Endothelial cell (in vitro differentiated cells): ENCODE measurements around the gene ITGAD. TPM values are rescaled to one million over a fixed set of nuclear protein-coding genes. Genes with fewer than 3 reads are reported as not detected.

Source experiments
- DNase-seq: peaks from one replicate; pipeline ENCODE4 v3.0.0; 2021; ENCODE audit warnings: low spot score
- H3K27ac Mint-ChIP-seq: one replicate; pipeline ENCODE4 v1.8.0; 2021; ENCODE audit warnings: mixed read lengths, inconsistent platforms; ENCODE audit not compliant: unreplicated experiment
- H3K27me3 Mint-ChIP-seq: one replicate; pipeline ENCODE4 v1.8.0; 2021; ENCODE audit warnings: mild to moderate bottlenecking, moderate library complexity, mixed read lengths, inconsistent platforms; ENCODE audit not compliant: unreplicated experiment
- H3K36me3 Mint-ChIP-seq: one replicate; pipeline ENCODE4 v1.8.0; 2021; ENCODE audit warnings: mild to moderate bottlenecking, low read depth, mixed read lengths, inconsistent platforms; ENCODE audit not compliant: unreplicated experiment
- H3K4me1 Mint-ChIP-seq: one replicate; pipeline ENCODE4 v1.8.0; 2021; ENCODE audit warnings: mild to moderate bottlenecking, mixed read lengths, inconsistent platforms; ENCODE audit not compliant: unreplicated experiment
- H3K4me3 Mint-ChIP-seq: one replicate; pipeline ENCODE4 v1.8.0; 2021; ENCODE audit warnings: mild to moderate bottlenecking, mixed read lengths, inconsistent platforms; ENCODE audit not compliant: unreplicated experiment
- H3K9me3 Mint-ChIP-seq: one replicate; pipeline ENCODE4 v1.8.0; 2021; ENCODE audit warnings: mixed read lengths, inconsistent platforms; ENCODE audit not compliant: unreplicated experiment
- CTCF ChIP-seq: fragments of 200-600 bp; sonication (generic); IDR thresholded peaks from one replicate; pipeline ENCODE4 v1.5.0; 2021; ENCODE audit warnings: antibody characterized with exemption; ENCODE audit not compliant: unreplicated experiment
- long read RNA-seq: library from polyadenylated mRNA; unstranded; transcript quantifications from one replicate; pipeline ENCODE4 v2.0.0, GENCODE V29; 2020; ENCODE audit not compliant: unreplicated experiment
- total RNA-seq: library from RNA; stranded (reverse); fragmentation: NEBNext Ultra II Directional; extraction: Animal tissue kit (Norgen Biotek cat#: 25700); gene quantifications from one replicate; pipeline ENCODE4 v1.2.1, GENCODE V29; 2021; ENCODE audit not compliant: unreplicated experiment

Gene ITGAD
- not detected for total RNA-seq
- long read RNA-seq = 0 reads

GRCh38 chr16:31393056-31393455 lies at the start of gene ITGAD:
TSS of gene ITGAD (plus strand) at chr16:31393335. CDS start at chr16:31393361, 26 bp downstream.
- Mint-ChIP-seq H3K9me3 (no peaks in the 10 kb centered on the region), H3K27me3 (no peaks in the 10 kb centered on the region), H3K36me3 (no peaks in the 10 kb centered on the region), H3K27ac (no peak within 1 kb of the TSS), H3K4me3 (no peak within 1 kb of the TSS), H3K4me1 (no peaks in the 10 kb centered on the region)
- no peak for DNase-seq
- TF ChIP-seq CTCF = no peak

- peaks cover 8% of the 10 kb centered on the region for H3K27me3 Mint-ChIP-seq
- H3K4me3 Mint-ChIP-seq = no peak overlapping the region
- no peaks in the 10 kb centered on the region for H3K36me3 Mint-ChIP-seq
- H3K4me1 Mint-ChIP-seq = peaks cover 12% of the 10 kb centered on the region
- no peak for TF ChIP-seq CTCF
- no peaks in the 10 kb centered on the region for H3K9me3 Mint-ChIP-seq
- DNase-seq = no peak
- H3K27ac Mint-ChIP-seq = no peak overlapping the region
Measured at GRCh38 chr16:31344712-31345111, 48.4 kb upstream of the ITGAD start.

- H3K4me3 Mint-ChIP-seq = no peak overlapping the region
- H3K9me3 Mint-ChIP-seq = no peaks in the 10 kb centered on the region
- TF ChIP-seq CTCF = no peak
- peaks cover 12% of the 10 kb centered on the region for H3K4me1 Mint-ChIP-seq
- DNase-seq = no peak
- H3K36me3 Mint-ChIP-seq = no peaks in the 10 kb centered on the region
- H3K27me3 Mint-ChIP-seq = peaks cover 7% of the 10 kb centered on the region
- H3K27ac Mint-ChIP-seq = no peak overlapping the region
Measured at GRCh38 chr16:31347445-31347844, 45.7 kb upstream of the ITGAD start.

- no peaks in the 10 kb centered on the region for H3K9me3 Mint-ChIP-seq
- no peak for DNase-seq
- H3K27me3 Mint-ChIP-seq = peaks cover 6% of the 10 kb centered on the region
- peaks cover 12% of the 10 kb centered on the region for H3K4me1 Mint-ChIP-seq
- no peak overlapping the region for H3K4me3 Mint-ChIP-seq
- H3K27ac Mint-ChIP-seq = no peak overlapping the region
- H3K36me3 Mint-ChIP-seq = peaks cover 4% of the 10 kb centered on the region
- no peak for TF ChIP-seq CTCF
Measured at GRCh38 chr16:31348579-31348978, 44.6 kb upstream of the ITGAD start.

- H3K27me3 Mint-ChIP-seq = peaks cover 10% of the 10 kb centered on the region
- DNase-seq = no peak
- TF ChIP-seq CTCF = no peak
- H3K4me1 Mint-ChIP-seq = peaks cover 5% of the 10 kb centered on the region
- H3K9me3 Mint-ChIP-seq = no peaks in the 10 kb centered on the region
- H3K4me3 Mint-ChIP-seq = no peak overlapping the region
- H3K36me3 Mint-ChIP-seq = peaks cover 4% of the 10 kb centered on the region
- H3K27ac Mint-ChIP-seq = no peak overlapping the region
Measured at GRCh38 chr16:31350275-31351005, 42.7 kb upstream of the ITGAD start.
